GOT3 (cell line): ENCODE measurements around the gene AKAP12.
"Not testable (repeated sequence)": the region's sequence is repeated elsewhere in the genome, so short reads cannot be mapped to it uniquely, and the experiment has no call there.

Experiments used
- DNase-seq: peaks from one replicate; lab custom pipeline; 2025; ENCODE audit warnings: mixed read lengths; lab: John Stamatoyannopoulos, UW

Gene AKAP12

GRCh38 chr6:151349651-151350270 is 110.0 kb downstream of the AKAP12 start:
- no peak for DNase-seq

GRCh38 chr6:151350442-151351145 is 110.8 kb downstream of the AKAP12 start:
- no peak for DNase-seq

DNA sequence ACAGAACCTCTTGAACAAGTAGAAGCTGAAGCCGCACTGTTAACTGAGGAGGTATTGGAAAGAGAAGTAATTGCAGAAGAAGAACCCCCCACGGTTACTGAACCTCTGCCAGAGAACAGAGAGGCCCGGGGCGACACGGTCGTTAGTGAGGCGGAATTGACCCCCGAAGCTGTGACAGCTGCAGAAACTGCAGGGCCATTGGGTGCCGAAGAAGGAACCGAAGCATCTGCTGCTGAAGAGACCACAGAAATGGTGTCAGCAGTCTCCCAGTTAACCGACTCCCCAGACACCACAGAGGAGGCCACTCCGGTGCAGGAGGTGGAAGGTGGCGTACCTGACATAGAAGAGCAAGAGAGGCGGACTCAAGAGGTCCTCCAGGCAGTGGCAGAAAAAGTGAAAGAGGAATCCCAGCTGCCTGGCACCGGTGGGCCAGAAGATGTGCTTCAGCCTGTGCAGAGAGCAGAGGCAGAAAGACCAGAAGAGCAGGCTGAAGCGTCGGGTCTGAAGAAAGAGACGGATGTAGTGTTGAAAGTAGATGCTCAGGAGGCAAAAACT is 111.5 kb downstream of the AKAP12 start:
- no peak for DNase-seq

- DNase-seq: no peak
These were observed 112.0 kb downstream of the AKAP12 start for GRCh38 chr6:151351731-151352130.

DNA sequence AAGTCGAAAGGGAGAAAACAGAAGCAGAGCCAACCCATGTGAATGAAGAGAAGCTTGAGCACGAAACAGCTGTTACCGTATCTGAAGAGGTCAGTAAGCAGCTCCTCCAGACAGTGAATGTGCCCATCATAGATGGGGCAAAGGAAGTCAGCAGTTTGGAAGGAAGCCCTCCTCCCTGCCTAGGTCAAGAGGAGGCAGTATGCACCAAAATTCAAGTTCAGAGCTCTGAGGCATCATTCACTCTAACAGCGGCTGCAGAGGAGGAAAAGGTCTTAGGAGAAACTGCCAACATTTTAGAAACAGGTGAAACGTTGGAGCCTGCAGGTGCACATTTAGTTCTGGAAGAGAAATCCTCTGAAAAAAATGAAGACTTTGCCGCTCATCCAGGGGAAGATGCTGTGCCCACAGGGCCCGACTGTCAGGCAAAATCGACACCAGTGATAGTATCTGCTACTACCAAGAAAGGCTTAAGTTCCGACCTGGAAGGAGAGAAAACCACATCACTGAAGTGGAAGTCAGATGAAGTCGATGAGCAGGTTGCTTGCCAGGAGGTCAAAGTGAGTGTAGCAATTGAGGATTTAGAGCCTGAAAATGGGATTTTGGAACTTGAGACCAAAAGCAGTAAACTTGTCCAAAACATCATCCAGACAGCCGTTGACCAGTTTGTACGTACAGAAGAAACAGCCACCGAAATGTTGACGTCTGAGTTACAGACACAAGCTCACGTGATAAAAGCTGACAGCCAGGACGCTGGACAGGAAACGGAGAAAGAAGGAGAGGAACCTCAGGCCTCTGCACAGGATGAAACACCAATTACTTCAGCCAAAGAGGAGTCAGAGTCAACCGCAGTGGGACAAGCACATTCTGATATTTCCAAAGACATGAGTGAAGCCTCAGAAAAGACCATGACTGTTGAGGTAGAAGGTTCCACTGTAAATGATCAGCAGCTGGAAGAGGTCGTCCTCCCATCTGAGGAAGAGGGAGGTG is 112.9 kb downstream of the AKAP12 start:
- no peak for DNase-seq

DNA sequence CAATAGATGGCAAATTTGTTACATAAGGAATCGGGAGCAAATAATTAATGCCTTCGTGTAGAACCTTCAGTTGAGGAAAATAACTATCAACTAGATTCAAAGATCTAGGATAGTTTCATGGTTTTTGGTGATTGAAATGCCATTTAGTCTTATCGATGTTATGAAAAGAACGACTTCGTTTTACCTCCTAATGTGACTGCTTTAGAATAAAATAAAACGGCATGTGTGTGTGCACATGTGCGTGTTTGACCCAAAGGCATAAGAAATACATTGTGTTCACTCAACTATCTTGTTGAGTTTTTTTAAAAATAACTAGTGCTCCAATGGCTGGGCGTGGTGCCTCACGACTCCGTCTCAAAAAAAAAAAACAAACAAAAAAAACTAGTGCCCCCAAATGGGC is 114.0 kb downstream of the AKAP12 start:
- DNase-seq: no peak

- not testable (repeated sequence) for DNase-seq
These were observed 117.2 kb downstream of the AKAP12 start for GRCh38 chr6:151356983-151357382.

GRCh38 chr6:151357758-151358436 is 118.1 kb downstream of the AKAP12 start:
- no peak for DNase-seq

GRCh38 chr6:151358475-151358874 is 118.7 kb downstream of the AKAP12 start:
- no peak for DNase-seq

GRCh38 chr6:151359486-151359885 is 119.7 kb downstream of the AKAP12 start:
- DNase-seq: no peak

GRCh38 chr6:151365233-151365632 is 125.5 kb downstream of the AKAP12 start:
- no peak for DNase-seq

DNA sequence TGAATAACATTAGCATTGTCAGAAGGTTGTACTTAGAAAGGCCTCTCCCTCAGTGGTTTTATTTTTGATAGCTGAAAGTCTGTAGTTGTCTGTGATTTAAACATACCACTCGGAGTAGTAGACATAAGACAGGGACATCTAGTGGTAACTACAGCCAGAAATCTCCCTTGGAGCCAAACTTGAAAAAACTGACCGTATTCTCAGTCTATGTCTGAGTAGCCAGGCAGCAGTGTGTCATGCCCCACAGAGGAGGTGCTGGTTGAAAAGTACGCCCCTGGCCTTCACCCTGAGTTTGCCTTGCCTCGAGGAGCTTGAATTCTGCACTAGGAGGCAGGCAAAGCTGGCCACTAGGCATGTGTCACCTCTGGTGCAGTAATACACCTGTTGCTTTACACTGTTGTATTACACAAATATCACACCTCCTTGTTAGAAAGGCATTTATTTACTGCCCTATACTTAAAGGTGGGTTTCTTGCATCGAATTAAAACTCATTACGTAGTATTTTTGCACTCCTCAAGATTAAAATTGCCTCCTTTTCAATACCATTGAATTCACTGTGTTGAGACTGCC is 130.8 kb downstream of the AKAP12 start:
- no peak for DNase-seq

- no peak for DNase-seq
These were observed 132.4 kb downstream of the AKAP12 start for GRCh38 chr6:151372164-151372563.

DNA sequence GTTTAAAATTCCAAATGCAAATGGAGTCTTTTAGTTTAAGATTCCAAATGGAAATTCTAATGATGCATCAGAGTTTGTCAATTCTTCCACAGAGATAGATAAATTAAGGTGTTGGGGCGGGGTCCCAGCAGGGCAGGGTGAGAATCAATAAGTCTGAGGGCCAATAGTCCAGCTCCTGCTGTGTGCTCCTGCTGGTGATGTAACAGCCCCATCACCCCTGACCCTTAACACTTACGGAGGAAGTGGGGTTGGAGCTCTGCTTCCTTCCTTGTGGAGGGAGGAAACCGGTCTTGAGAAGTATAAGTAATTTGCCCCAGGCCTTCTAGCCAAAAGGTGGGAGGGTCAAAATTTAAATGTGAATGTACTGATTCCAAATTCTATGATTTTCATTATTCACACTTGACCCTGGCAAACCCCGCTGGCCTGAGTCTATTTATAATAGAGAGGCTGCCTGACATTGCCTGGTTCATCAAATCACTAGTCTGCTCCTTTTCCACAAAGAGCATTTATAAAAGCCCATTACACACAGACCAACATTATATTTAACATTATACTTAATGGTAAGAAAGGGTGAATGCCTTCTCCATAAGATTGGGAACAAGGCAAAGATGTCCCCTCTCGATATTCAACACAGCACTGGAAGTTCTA is 134.4 kb downstream of the AKAP12 start:
- DNase-seq: no peak

- no peak for DNase-seq
These were observed 136.1 kb downstream of the AKAP12 start for GRCh38 chr6:151375833-151376232.

GRCh38 chr6:151376440-151376839 is 136.7 kb downstream of the AKAP12 start:
- no peak for DNase-seq

- no peak for DNase-seq
These were observed 137.3 kb downstream of the AKAP12 start for GRCh38 chr6:151377095-151377494.

DNA sequence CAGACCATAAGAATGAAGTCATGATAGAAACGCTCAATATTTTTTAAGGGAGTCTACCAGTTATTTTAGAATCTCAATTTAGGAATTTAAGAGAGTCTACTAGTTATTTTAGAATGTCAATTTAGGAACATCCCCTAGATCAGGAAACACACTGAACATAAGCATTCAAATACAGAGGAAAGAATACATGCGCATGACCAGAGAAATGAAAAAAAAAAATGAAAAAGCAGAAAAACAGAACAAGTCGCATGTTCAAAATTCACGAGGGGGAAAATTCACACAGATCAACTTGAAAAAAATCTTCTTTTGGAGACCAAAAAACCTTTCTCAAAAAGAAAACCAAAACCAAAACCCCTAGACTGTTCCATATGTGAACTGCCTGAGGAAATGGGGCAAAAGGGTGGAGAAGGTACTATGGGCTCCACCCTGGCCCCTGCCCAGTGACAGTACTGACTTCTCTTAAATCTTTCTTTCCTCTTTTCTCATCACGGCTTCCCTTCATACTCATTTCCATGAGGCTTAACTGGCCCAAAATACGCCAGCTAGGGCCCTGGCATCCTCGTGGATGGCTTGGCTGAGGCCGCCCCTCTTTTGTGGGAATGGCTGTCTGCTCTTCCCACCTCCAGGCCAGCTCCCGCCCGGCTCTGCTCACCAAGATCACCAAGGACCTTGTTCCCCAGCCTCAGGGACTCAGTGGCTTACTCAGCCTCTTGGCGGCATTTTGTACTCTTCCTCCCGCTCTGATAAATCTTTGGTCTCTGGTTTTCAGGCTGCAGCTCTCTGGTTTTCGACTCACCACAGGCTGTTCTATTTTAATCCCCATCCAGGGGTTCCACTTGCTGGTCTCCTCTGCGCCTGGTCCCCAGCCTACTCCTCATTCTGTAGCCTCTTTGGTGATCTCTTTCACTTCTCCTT is 140.4 kb downstream of the AKAP12 start:
- DNase-seq: no peak

DNA sequence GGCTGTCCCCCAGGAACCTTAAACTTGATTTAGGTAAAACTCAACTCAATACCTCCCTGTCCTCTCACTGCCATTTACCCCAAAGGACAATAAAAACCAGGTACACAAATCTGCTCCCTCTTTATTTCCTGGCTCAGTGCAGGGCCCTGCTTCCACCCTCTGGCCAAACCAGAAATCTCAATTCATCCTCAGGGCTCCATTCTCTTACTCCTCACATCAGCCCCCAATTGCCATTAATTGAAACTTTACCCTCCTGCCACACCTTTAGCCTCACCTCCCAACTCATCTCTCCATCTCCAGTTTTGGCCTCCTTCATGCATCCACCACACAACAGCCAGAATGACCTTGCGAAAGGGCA is 141.1 kb downstream of the AKAP12 start:
- no peak for DNase-seq

DNA sequence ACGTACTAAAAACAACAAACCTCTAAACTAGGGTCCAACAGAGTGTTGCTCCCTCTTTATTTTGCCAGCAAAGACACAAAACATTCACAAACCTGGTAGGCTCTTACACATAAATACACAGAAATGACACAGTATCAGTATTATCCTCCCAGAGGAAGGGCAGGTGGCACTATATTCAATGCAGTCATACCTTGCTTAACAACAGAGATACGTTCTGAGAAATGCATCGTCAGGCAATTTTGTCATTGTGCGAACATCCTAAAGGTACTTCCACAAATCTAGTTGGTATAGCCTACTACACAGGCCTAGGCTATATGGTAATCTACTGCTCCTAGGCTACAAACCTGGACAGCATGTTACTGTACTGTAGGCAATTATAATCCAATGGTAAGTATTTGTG is 142.0 kb downstream of the AKAP12 start:
- DNase-seq: no peak
